Right atrium auricular region (tissue), 2 donors: ENCODE results near the gene ADCK1. TPM values are rescaled to one million over a fixed set of nuclear protein-coding genes. Genes with fewer than 3 reads are reported as not detected.
A peak's percentile ranks its signal among the peaks of the same experiment; 100 is the strongest.

Source experiments
- DNase-seq: peaks from one replicate; pipeline ENCODE4 v3.0.0-alpha.2; 2019; ENCODE audit warnings: low spot score
- H3K27ac ChIP-seq, 2 donors: fragments of 200-600 bp; sonication (generic); 1 replicate in 1 of 2; 2 replicates in 1 of 2; pipeline ENCODE4 v1.5.1; 2016 to 2019
- H3K27me3 ChIP-seq, 2 donors: fragments of 200-600 bp; sonication (generic); one replicate each; pipeline versions ENCODE4 v1.5.1 to v1.6.0; 2017 to 2019
- H3K36me3 ChIP-seq: fragments of 200-600 bp; sonication (generic); one replicate; pipeline ENCODE4 v1.5.1; 2016
- H3K4me1 ChIP-seq, 2 donors: fragments of 200-600 bp; sonication (generic); one replicate each; pipeline versions ENCODE4 v1.5.1 to v1.6.0; 2017 to 2019
- H3K4me3 ChIP-seq, 2 donors: fragments of 200-600 bp; sonication (generic); 1 replicate in 1 of 2; 2 replicates in 1 of 2; pipeline ENCODE4 v1.5.1; 2017 to 2019; ENCODE audit warnings: mild to moderate bottlenecking in 1 of 2, moderate library complexity in 1 of 2
- H3K9me3 ChIP-seq, 2 donors: fragments of 200-600 bp; sonication (generic); one replicate each; pipeline ENCODE4 v1.5.1; 2019
- total RNA-seq, 2 donors: library from RNA; depleted of rRNA; stranded (reverse); fragments of >200 nt; gene quantifications; one replicate each; pipeline ENCODE4 v1.1.0, GENCODE V29; 2016
- TF ChIP-seq, protein P1 (sequence below), 2 donors: fragments of 200-600 bp; sonication (generic); IDR thresholded peaks; one replicate each; pipeline ENCODE4 v1.5.1; 2019; ENCODE audit warnings: antibody characterized with exemption in 2 of 2

The ADCK1 gene
- total RNA-seq, 2 donors from 2014 or later, result 5.5 to 8.3 TPM

DNA sequence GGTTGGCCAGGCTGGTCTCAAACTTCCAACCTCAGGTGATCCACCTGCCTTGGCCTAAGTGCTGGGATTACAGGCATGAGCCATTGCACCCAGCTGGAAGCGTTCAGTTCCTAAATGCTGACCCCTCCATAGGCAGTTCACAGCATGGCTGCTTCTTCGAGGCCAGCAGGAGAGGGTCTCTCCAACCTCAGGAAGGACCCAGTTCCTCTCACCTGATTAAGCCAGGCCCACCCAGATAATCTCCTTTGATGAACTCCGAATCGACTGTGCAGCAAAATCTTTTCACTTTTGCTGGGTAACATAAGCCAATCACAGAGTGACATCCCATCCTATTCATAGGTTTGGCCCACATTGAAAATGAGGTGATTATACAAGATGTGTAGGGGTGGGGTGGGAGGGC lies 165.1 kb downstream of the ADCK1 start:
- H3K27me3 ChIP-seq, result no peaks in the 10 kb centered on the region
- TF ChIP-seq, protein P1, sequence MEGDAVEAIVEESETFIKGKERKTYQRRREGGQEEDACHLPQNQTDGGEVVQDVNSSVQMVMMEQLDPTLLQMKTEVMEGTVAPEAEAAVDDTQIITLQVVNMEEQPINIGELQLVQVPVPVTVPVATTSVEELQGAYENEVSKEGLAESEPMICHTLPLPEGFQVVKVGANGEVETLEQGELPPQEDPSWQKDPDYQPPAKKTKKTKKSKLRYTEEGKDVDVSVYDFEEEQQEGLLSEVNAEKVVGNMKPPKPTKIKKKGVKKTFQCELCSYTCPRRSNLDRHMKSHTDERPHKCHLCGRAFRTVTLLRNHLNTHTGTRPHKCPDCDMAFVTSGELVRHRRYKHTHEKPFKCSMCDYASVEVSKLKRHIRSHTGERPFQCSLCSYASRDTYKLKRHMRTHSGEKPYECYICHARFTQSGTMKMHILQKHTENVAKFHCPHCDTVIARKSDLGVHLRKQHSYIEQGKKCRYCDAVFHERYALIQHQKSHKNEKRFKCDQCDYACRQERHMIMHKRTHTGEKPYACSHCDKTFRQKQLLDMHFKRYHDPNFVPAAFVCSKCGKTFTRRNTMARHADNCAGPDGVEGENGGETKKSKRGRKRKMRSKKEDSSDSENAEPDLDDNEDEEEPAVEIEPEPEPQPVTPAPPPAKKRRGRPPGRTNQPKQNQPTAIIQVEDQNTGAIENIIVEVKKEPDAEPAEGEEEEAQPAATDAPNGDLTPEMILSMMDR (IDR thresholded peaks at IDR 0.05), result no peak
- no peaks in the 10 kb centered on the region for H3K4me1 ChIP-seq
- no peak for DNase-seq
- H3K27ac ChIP-seq, result no peak overlapping the region
- no peak overlapping the region for H3K4me3 ChIP-seq
- no peaks in the 10 kb centered on the region for H3K36me3 ChIP-seq
- H3K9me3 ChIP-seq, result no peaks in the 10 kb centered on the region

DNA sequence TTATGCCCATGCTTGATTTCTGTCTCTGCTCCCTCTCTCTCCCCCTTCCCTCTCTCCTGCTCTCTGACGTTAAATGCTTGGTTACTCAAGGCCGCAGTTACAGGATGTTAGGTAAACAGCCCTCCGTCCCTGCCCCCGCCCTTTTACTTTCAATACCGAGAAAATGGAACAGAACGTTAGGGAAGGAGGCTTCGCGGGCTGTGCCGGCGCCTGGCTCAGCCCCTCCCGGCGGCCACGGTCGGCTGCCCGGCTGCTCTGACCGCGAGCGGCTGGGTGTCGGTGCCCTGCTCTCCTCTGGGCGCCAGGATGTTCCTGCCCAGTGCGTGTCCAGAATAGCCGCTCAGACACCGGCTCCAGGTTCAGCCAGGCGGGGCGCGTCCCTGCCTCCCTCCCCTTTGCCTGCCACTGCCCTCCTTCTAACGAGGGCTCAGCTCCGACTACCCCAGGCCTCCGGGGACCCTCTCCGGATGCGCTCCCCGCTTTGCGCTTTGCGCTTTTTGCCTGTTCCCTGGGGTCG lies 166.1 kb downstream of the ADCK1 start:
- Histone ChIP-seq H3K27ac (no peak overlapping the region), H3K27me3 (no peaks in the 10 kb centered on the region)
- no peak for DNase-seq

DNA sequence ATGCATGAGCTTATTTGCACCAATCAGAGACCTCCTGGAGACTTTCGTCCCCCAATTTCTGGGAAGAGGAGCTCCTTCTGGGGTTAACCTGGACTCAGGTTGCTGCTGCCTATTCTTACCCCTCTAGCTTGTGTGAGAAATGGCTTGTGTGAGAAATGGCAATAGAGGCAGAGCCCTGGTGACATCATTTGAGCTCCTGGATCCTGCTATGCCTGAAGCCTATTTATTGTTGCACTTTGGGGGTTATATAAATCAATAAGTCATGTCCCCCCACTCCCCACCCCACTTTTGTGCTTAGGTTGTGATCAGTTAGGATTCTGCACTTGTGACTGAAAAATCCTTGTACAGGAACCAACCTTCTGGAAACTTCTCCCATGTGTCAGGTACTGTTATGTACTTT lies 167.2 kb downstream of the ADCK1 start:
- Histone ChIP-seq H3K27me3 (no peaks in the 10 kb centered on the region), H3K36me3 (no peaks in the 10 kb centered on the region), H3K27ac (no peak overlapping the region), H3K9me3 (no peaks in the 10 kb centered on the region), H3K4me3 (no peak overlapping the region), H3K4me1 (no peaks in the 10 kb centered on the region)
- TF ChIP-seq, protein P1 (IDR thresholded peaks at IDR 0.05), result no peak
- DNase-seq, result no peak

More for the DNA sequence above, 166.1 kb downstream of the ADCK1 start:
- no peaks in the 10 kb centered on the region for H3K36me3 ChIP-seq
- peak overlapping the region; percentile 12 to 41 for H3K4me3 ChIP-seq
- H3K9me3 ChIP-seq, result no peaks in the 10 kb centered on the region
- no peaks in the 10 kb centered on the region for H3K4me1 ChIP-seq
- TF ChIP-seq, protein P1 (IDR thresholded peaks at IDR 0.05), result no peak

DNA sequence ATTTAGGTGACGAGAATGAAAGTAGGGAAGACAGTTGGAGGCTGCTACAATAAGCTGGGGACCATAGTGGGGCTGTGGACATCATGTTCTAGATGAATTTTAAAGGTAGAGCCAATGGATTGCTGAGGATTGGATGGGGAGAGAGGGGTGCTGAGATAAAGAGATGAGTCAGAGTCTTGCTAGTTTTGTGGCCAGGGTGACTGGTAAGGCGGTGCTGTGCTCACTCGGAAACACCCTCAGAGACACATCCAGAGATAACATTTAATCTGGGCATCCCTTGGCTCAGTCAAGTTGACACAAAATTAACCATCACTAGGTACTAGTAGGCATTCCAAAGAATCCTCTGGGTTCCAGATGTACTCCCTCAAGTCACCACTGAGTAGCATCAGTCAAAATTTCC lies 170.7 kb downstream of the ADCK1 start:
- DNase-seq, result no peak
- H3K9me3 ChIP-seq, result no peaks in the 10 kb centered on the region
- no peaks in the 10 kb centered on the region for H3K36me3 ChIP-seq
- H3K4me3 ChIP-seq, result no peak overlapping the region
- TF ChIP-seq, protein P1 (IDR thresholded peaks at IDR 0.05), result no peak
- no peaks in the 10 kb centered on the region for H3K27me3 ChIP-seq
- no peaks in the 10 kb centered on the region for H3K4me1 ChIP-seq
- H3K27ac ChIP-seq, result no peak overlapping the region

DNA sequence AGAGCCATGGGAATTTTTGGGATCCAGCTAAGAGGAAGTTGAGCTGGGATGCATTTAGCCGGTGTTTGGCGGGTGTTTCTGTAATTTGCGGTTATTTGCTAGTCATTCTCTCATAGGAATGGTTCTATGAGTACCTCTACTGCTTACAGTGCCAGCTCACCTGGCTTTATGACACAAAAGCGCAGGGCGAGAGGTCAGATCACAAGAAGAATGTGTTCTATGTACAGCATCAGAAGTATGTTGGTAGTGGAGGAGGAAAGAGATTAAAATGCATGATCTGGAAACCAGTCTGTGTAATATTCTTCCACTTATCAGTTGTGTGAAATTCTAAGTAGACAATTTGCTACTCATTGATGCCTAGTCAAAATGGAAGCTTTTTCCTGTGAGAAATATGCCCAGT lies 173.3 kb downstream of the ADCK1 start:
- DNase-seq, result no peak
- no peak overlapping the region for H3K27ac ChIP-seq
- no peak overlapping the region for H3K4me3 ChIP-seq
- H3K4me1 ChIP-seq, result no peaks in the 10 kb centered on the region
- no peaks in the 10 kb centered on the region for H3K9me3 ChIP-seq
- no peaks in the 10 kb centered on the region for H3K36me3 ChIP-seq
- no peaks in the 10 kb centered on the region for H3K27me3 ChIP-seq
- TF ChIP-seq, protein P1 (IDR thresholded peaks at IDR 0.05), result no peak

DNA sequence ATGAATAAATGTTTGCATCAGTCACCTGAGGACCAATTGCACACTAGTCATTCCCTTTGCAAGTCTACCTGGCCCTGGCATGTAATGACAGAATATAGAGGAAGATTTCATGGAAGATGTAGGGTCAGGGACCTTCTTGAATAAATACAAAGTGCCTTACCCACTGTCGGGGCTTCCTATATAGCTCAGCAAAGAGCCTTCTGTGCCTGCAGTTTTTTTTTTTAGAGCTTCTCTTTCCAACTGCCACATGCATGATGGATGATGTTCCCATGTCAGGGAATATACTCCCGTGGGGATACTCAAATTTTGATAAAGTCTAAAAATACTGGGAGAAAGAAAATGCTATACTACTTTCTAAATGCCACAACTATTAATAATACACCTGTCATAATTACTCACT lies 176.7 kb downstream of the ADCK1 start:
- TF ChIP-seq, protein P1 (IDR thresholded peaks at IDR 0.05), result no peak
- Histone ChIP-seq H3K36me3 (no peaks in the 10 kb centered on the region), H3K27me3 (no peaks in the 10 kb centered on the region), H3K9me3 (no peaks in the 10 kb centered on the region), H3K4me3 (no peak overlapping the region), H3K4me1 (peaks cover 0 to 6% of the 10 kb centered on the region in 2 donors), H3K27ac (no peak overlapping the region)
- DNase-seq, result no peak
